SW480 (cell line): Measurements from ENCODE around the gene KRT76.

Experiments used
- DNase-seq: peaks from one replicate; pipeline ENCODE4 v3.0.0-alpha.2; 2016; ENCODE audit warnings: low spot score

Gene KRT76

GRCh38 chr12:52813203-52813819, 36.2 kb upstream of the KRT76 start:
- DNase-seq, result no peak

DNA sequence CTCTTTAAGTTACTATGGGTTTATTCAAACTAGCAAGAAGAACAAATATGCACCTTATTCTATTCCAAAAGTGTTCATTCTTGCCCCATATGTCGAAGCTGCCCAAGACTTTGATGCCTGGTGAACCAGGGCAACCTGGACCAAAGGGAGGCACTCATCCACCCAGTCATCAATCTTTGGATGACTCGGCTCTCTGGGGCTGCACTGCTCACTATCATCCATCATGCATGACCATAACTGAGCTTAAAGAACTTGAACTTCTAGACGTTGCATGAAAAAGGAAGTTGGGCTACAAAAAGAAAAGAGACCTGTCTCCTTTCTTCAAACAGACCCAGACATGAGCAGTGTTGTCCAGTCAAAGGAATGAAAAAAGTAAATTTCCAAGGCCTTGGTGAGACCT, 35.6 kb upstream of the KRT76 start:
- no peak for DNase-seq

DNA sequence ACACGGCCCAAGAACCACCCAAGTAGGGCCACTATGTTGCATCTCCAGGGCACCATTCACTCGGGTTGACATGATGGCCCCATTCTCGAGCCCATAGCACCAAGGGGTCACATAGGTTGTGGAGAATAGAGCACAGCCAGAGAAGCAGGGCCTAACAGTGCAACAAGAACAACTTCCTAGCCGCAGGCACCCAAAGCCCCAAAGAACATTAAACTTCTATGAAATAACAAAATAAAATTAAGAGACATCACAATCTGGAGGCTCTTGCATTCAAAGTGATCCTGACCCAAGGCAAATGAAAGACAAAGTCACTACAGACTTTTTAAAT, 34.9 kb upstream of the KRT76 start:
- DNase-seq, result no peak

DNA sequence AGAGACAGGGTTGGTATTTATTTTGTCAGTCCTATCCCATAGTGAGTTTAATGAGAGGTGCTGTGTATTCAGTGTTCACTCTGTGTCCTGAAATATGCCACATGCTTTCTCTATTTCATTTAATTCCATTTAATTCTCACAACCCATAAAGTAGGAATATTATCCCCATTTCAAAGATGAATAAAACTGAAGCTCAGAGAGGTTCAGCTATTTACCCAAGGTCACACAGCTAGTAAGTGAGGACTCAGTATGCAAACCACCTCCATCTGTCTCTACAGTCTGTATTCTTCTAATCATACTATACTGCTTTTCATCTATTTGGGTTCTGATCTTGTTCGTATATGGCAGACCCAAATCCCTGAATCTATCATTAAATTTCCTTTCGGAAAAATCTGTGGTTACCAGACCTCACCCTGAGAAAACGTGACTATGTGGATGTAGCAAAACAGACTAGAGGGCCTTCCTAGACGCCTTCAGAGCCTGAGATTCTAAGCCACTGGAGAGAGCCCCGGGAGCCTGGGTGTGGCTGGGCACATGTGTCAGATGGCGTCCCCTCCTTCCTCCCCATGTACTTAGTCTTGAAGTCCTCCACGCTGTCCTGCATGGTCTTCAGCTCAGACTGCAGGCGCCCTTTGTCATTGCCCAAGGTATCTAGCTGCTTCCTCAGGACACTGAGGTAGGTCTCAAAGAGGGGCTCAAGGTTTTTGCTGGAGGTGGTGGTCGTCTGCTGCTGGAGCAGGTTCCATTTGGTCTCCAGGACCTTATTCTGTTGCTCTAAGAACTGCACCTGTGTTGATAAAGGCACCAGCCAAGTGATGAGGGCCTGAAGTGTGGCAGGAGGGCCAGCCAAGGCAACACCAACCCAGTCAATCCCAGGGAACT, 34.3 kb upstream of the KRT76 start:
- DNase-seq, result no peak

DNA sequence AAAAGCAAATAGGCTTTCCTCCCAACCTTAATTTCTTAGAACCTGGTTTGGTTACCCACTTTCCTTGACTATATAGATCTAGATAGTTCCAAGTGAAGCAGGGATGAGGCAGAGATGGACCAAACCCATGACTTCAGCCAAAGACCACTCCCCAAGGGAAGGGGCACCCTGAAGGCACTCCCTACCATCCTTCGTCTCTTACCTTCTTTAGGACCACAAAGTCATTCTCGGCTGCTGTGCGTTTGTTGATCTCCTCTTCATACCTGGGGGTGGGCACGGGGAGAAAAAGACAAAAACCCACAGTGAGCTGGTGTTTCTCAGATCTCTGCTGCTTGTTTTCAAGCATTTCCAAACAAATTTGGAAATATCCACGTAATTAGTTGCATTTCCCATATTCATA, 33.4 kb upstream of the KRT76 start:
- no peak for DNase-seq

DNA sequence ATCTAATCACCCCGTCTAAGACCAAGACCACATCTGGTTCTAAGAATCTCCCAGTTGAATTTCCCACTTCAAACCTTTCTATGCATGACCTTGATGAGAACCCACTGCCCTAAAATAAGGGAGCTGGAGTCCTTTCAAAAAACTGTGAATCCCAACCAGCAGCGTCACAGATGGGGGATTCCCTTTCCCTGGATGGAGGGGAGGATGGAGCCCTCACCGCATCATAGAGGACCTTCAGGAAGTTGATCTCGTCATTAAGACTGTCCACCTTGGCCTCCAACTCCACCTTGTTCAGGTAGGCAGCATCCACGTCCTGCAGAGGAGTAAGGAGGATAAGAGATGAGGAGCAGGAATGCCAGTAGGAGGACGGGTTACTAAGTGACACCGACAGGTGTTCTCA, 32.0 kb upstream of the KRT76 start:
- DNase-seq, result no peak

GRCh38 chr12:52808573-52809160, 31.5 kb upstream of the KRT76 start:
- no peak for DNase-seq

DNA sequence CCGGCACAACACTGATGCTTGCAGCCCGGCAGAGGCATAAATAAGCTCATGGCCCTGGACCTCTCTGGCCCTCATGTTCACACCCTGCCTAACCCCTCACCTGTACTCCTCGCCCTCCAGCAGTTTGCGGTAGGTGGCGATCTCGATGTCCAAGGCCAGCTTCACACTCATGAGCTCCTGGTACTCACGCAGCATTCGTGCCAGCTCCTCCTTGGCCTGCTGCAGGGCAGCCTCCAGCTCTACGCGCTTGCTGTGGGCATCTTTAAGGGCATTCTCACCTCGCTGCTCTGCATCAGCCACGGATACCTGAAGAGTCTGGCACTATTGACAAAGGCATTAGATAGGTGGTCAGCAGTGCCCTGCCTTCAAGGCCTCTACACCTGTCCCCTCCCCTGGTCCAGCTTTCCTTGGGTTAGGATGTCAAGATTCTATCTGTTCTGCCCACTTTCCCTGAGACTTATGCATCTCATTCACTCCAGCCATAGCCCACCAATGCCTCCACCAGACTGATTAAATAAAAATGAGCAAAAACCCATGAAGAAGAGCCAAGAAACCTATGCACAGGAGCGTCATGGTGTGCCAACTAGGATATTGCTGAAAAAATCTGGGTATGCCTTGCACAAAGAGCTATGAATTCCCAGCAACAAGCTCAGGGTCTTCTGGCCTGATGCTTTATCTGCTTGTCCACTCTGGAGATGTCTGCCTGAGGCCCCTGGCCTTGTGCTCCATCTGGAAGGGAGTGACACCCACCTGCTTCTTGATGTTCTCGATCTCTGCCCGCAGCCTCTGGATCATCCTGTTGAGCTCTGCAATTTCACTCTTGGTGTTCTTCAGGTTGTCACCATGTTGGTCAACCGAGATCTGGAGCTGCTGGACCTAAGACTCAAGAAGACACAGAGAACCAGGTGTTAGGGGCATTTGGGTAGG, 30.7 kb upstream of the KRT76 start:
- no peak for DNase-seq

GRCh38 chr12:52806821-52807543, 29.8 kb upstream of the KRT76 start:
- no peak for DNase-seq

GRCh38 chr12:52806169-52806811, 29.1 kb upstream of the KRT76 start:
- DNase-seq, result no peak

DNA sequence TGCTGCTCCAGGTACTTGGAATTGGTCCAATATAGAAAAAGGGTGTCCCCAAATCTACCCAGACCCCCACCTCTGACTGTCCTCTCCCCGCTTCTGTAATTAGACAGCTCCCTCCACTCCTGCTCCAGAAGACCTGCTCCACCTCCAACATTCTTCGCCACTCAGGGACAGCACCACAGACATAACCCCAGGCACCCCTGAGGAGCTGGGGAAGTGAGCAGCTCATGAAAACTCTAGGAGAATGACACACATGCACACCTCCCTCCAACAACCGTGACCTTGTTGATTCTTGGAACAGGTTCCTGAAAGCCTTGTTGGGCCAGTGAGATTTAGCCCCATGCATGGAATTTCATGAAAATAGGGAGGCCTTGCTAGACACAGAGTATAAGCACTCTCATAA, 28.6 kb upstream of the KRT76 start:
- no peak for DNase-seq

DNA sequence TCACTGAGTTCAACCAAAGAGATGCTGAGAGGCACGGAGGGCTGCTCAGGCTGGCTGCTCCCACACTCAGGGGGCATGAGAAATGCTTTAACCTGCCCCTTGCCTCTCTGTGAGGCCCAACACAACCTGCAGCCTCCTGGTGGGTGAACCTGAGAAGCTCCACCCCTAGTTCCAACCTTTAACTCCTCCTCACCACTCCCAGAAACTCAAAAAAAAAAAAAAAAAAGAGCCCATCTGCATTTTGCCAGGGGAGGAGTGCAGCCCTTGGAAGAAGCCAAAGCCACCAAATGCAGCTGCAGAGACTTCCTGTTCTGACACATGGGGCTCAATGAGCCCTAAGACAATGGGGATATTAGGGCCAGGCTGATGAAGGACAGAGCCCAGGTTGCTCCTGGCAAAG, 27.9 kb upstream of the KRT76 start:
- DNase-seq, result no peak

DNA sequence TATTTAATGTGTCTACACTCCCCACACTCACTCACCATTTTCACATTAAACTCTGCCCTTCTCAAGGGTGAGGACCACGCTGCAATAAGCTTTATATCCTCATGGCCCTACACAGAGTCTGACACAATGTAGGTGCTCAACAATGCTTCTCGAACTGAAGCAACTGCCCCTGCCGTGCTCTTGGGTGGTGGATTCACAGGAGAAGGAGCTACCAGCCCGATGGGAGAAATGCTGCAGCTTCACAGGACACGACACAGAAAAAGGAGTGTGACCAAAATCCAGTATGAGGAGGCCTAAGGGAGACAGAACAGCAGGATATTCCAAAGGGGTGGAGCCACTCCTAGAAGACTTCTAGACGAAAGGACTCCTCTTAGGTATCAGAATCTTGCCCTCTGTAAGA, 25.3 kb upstream of the KRT76 start:
- DNase-seq, result no peak

DNA sequence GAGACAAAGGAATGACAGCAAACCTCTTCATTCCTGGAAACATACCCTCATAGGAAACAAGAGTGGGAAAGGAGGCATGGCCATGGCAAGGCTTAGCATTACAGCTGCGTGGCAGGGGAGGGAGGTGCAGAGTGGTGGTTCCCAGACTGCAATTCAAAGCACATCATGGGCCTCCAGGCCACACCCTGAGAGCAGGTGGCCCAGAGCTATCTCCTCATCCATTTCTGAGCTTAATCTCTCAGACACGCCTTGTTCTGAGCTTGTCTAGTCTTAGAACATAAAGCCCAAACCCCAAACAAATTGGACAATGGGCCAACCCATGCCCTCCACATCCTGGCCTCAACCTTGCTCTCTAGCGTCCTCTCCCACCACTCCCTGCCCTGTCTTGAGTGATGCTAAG, 24.6 kb upstream of the KRT76 start:
- DNase-seq, result no peak

DNA sequence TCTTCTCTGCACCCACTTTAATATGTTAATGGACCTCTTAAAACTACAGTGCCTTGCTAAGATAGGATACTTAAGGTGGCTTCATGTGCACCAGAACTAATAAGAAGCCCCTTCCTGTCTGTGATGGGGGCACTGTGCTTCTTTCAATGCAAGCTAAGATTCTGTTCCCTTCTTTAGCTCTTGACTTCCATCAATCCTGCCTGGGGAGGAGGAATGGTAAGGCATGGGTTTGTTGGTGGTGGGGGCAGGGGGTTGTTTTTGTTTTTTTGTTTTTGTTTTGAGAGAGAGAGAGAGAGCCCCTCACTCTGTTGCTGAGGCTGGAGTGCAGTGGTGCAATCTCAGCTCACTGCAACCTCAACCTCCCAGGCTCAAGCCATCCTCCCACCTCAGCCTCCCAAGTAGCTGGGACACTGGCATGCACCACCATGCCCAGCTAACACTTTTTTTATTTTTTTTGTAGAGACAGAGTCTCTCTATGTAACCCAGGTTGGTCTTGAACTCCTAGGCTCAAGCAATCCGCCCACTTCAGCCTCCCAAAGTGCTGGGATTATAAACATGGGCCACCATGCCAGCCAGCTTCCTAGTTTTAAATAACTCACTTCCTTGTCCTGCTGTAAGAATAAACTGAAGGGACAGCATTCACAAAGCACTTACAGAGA, 23.2 kb upstream of the KRT76 start:
- no peak for DNase-seq

GRCh38 chr12:52799505-52800211, 22.5 kb upstream of the KRT76 start:
- no peak for DNase-seq

DNA sequence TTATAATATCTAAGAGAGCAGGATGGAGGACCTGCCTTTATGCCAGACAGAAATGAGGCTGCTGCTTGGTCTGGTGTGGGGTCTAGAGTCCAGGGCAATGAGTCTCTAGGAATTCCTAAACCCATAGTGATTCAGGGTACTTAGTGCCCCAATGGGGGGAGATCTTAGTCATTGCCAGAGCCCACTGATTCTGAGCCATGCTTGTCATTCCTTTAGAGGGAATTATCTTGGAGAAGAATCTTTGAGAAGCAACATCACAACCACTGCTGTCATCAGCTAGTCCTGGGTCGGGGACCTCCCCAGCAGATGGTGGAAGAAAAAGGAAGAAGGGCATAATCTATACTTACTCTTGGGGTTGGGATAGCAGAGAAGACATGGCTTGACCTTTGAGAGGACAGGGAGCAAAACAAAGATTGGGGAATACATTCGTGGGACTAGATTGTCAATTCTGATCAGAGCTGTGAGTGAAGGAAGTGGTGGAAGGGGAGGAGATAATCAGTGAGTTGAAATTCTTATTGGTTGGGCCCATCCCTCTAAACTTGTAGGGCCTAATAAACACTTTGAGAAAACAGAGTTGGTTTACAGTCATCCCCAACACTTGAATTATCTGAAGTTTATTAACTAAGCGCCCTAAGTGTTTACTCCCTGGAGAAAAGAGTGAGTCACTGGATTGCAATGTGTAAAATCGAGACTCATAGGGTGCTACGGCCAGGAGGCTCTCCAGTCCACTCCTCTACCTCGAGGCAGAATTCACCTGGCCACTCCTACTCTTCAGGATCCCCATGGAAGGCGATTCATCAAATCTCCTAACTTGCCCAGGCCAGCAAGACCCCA, 21.7 kb upstream of the KRT76 start:
- peak; percentile 70 for DNase-seq

DNA sequence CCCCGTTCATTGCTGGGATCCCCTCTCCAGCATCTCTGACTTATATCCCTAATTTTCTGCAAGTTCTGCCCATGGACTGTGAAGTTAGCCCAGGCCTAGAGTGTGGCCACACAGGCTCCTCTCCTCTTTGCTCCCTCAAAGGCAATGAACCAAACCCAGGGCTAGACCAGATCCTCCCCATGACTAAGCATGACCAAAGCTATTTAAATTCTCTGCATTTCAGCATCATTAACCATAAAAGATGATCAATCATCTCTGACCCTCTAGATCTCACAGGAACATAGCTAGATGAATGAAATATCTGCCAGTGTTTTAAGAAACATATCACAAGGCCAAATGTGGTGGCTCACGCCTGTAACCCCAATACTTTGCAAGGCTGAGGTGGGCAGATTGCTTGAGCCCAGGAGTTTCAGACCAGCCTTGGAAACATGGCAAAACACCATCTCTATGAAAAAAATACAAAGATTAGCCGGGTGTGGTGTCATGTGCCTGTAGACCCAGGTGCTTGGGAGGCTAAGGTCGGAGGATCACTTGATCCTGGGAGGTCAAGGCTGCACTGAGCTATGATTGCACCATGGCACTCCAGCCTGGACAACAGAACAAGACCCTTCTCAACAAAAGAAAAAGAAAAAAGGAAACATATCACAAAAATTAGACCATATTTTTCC, 21.0 kb upstream of the KRT76 start:
- peak; percentile 33 for DNase-seq

DNA sequence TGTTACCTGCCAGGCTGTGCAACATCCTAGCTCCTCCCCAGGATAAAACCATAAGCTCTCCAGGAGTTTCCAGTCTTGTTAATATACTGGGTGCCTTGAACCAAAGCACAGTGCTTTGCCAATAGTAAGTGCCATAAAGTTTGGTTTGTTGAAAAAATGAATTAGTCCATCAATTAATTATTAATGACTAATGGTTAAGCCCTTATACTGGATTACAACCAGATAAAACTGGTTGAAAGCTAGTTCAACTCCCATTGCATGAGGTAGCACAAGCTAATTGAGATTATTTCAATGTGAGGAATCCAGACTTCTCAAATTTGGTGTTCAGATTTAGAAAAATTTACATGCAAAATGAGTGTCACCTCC, 20.4 kb upstream of the KRT76 start:
- no peak for DNase-seq
